Measurements from ENCODE around the gene YDJC. TPM values are rescaled to one million over a fixed set of nuclear protein-coding genes. Genes with fewer than 3 reads are reported as not detected.

The YDJC gene
- total and polyA plus RNA-seq, 2 of the 4 experiments (the other 2 are of a cell fraction), result 8.1 to 23.6 TPM

- no peak overlapping the region for H3K14ac ChIP-seq (replicated peaks; ENCODE audit: low read depth, low read length)
- H3K4ac ChIP-seq (ENCODE audit: low read depth, low read length), result no peak overlapping the region
- peaks cover 1% of the 10 kb centered on the region for H3K36me3 ChIP-seq (ENCODE audit: control insufficient read depth, insufficient read depth, low read length)
- DNase-seq (no peak), ATAC-seq (ENCODE audit: low read depth) (no peak)
- dilution Hi-C loops (cut with HindIII; ENCODE audit: low sequenced_read_pairs, unreplicated experiment) (no loop called here), intact Hi-C loops (cut with micrococcal nuclease) (no loop called here), in situ Hi-C loops (cut with MboI; ENCODE audit: low sequenced_read_pairs) (no loop called here)
- H3K9me1 ChIP-seq (ENCODE audit: insufficient read depth, low read length), result peaks cover 30% of the 10 kb centered on the region
- H2BK20ac ChIP-seq (ENCODE audit: low read depth, low read length), result no peak overlapping the region
- no peak overlapping the region for H2BK15ac ChIP-seq (ENCODE audit: low read depth, low read length)
- H3K56ac ChIP-seq (ENCODE audit: extremely low read depth, insufficient read depth, low read length), result no peak overlapping the region
- no peak overlapping the region for H3K4me3 ChIP-seq (ENCODE audit: insufficient read depth, low read depth, low read length)
- H4K91ac ChIP-seq (ENCODE audit: insufficient read depth, low read depth, low read length), result no peak overlapping the region
- H3K27me3 ChIP-seq (ENCODE audit: control insufficient read depth, insufficient read depth, low read length), result no peaks in the 10 kb centered on the region
- H2BK120ac ChIP-seq (ENCODE audit: low read depth, low read length), result no peak overlapping the region
- POLR2A ChIA-PET (ENCODE audit: unreplicated experiment), result no interaction called here
- no peak overlapping the region for H3K23ac ChIP-seq (ENCODE audit: low read depth, low read length)
- H3K9me3 ChIP-seq (ENCODE audit: control insufficient read depth, insufficient read depth, low read length), result no peaks in the 10 kb centered on the region
- 0 out of 2 replicates have a peak, but pooled peaks cover 3% of the 10 kb centered on the region for H3K4me1 ChIP-seq (ENCODE audit: control insufficient read depth, insufficient read depth, low read length)
- H2AK9ac ChIP-seq (replicated peaks; ENCODE audit: low read depth, low read length, poor library complexity), result no peak overlapping the region
- H3K18ac ChIP-seq (ENCODE audit: low read depth, low read length), result no peak overlapping the region
- TF ChIP-seq, protein P1, sequence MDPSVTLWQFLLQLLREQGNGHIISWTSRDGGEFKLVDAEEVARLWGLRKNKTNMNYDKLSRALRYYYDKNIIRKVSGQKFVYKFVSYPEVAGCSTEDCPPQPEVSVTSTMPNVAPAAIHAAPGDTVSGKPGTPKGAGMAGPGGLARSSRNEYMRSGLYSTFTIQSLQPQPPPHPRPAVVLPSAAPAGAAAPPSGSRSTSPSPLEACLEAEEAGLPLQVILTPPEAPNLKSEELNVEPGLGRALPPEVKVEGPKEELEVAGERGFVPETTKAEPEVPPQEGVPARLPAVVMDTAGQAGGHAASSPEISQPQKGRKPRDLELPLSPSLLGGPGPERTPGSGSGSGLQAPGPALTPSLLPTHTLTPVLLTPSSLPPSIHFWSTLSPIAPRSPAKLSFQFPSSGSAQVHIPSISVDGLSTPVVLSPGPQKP (IDR thresholded peaks at IDR 0.05; ENCODE audit: borderline replicate concordance, low read depth, low read length), result no peak
- no peak for TF ChIP-seq RCOR1 (IDR thresholded peaks at IDR 0.05; ENCODE audit: insufficient replicate concordance, low read length)
- TF ChIP-seq BHLHE40 (IDR thresholded peaks at IDR 0.05; ENCODE audit: low read depth, low read length), result no peak
- no peak for TF ChIP-seq CHD1 (IDR thresholded peaks at IDR 0.05; ENCODE audit: low read depth, low read length)
- TF ChIP-seq FOS (IDR thresholded peaks at IDR 0.05; ENCODE audit: low read depth, low read length), result no peak
- TF ChIP-seq, protein P2, sequence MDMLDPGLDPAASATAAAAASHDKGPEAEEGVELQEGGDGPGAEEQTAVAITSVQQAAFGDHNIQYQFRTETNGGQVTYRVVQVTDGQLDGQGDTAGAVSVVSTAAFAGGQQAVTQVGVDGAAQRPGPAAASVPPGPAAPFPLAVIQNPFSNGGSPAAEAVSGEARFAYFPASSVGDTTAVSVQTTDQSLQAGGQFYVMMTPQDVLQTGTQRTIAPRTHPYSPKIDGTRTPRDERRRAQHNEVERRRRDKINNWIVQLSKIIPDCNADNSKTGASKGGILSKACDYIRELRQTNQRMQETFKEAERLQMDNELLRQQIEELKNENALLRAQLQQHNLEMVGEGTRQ (IDR thresholded peaks at IDR 0.05; ENCODE audit: low read depth, low read length), result no peak
- no peak for TF ChIP-seq RFX5 (IDR thresholded peaks at IDR 0.05; ENCODE audit: low read depth, low read length)
- no peak overlapping the region for H4K5ac ChIP-seq (ENCODE audit: low read depth, low read length)
- H2AFZ ChIP-seq (replicated peaks; ENCODE audit: low read length, poor library complexity), result no peak overlapping the region
- BruUV-seq (replicated peaks), result no TSS peak
- CTCF ChIA-PET, result interaction anchor here (1.8 kb wide), 1 partner anchor 10 kb away, joined by 8 read pairs; no protein-coding TSS in a partner anchor
- peaks cover 15 to 74% of the 10 kb centered on the region in 2 experiments for H3K79me1 ChIP-seq (ENCODE audit: low read depth in 1 of 2, low read length in 2 of 2)
- no peak overlapping the region for H3K4me2 ChIP-seq (ENCODE audit: low read depth, low read length)
- no peak overlapping the region for H3K27ac ChIP-seq (ENCODE audit: insufficient read depth, low read length)
- H2AK5ac ChIP-seq (ENCODE audit: low read depth, low read length), result no peak overlapping the region
- 95% methylated on average over 6 of the region's 9 CpGs; no CpG with 5 or more reads in 1 of the 2 experiments for WGBS, 2 experiments (ENCODE audit: extremely low coverage in 2 of 2, insufficient read length in 1 of 2)
- H4K8ac ChIP-seq (ENCODE audit: low read depth in 2 of 2, low read length in 2 of 2), result no peak overlapping the region
- no peak overlapping the region for H2BK5ac ChIP-seq (ENCODE audit: low read depth, low read length, poor library complexity, severe bottlenecking)
- peaks cover 88% of the 10 kb centered on the region for H4K20me1 ChIP-seq (ENCODE audit: insufficient read depth, low read length)
- H3K9ac ChIP-seq (ENCODE audit: low read depth, low read length), result no peak overlapping the region
These were observed 25.8 kb downstream of the YDJC start for GRCh38 chr22:21603973-21604372.

Data from IMR-90 (cell line).